Stimulated activated CD8-positive, alpha-beta memory T cell treated with anti-CD3 and anti-CD28 coated beads, Interleukin-2, amount 100 ng/mL, for 1 hour (primary cell): Measurements from ENCODE around the gene EHBP1.

Source experiments
- DNase-seq, 2 donors: peaks; one replicate each; pipeline ENCODE4 v3.0.0-alpha.2; 2020; ENCODE audit warnings: low read depth in 2 of 2

EHBP1 gene

GRCh38 chr2:62958206-62958605 lies 252.7 kb downstream of the EHBP1 start:
- DNase-seq: no peak

GRCh38 chr2:62964050-62964449 lies 258.5 kb downstream of the EHBP1 start:
- no peak for DNase-seq

- DNase-seq: no peak
Observed at GRCh38 chr2:62964671-62965070, 259.2 kb downstream of the EHBP1 start.

GRCh38 chr2:62966991-62967390 lies 261.5 kb downstream of the EHBP1 start:
- DNase-seq: no peak

GRCh38 chr2:62968168-62968567 lies 262.7 kb downstream of the EHBP1 start:
- no peak for DNase-seq

GRCh38 chr2:62968668-62969067 lies 263.2 kb downstream of the EHBP1 start:
- DNase-seq: no peak

- no peak for DNase-seq
Observed at GRCh38 chr2:62971936-62972335, 266.4 kb downstream of the EHBP1 start.

- no peak for DNase-seq
Observed at GRCh38 chr2:62972601-62973000, 267.1 kb downstream of the EHBP1 start.

GRCh38 chr2:62974999-62975398 lies 269.5 kb downstream of the EHBP1 start:
- DNase-seq: no peak

GRCh38 chr2:62991605-62992004 lies 286.1 kb downstream of the EHBP1 start:
- DNase-seq: no peak

GRCh38 chr2:62992561-62992960 lies 287.0 kb downstream of the EHBP1 start:
- DNase-seq: no peak

GRCh38 chr2:62994206-62994605 lies 288.7 kb downstream of the EHBP1 start:
- no peak for DNase-seq

GRCh38 chr2:62996534-62997186 lies 291.1 kb downstream of the EHBP1 start:
- DNase-seq: no peak

- no peak for DNase-seq
Observed at GRCh38 chr2:62998949-62999348, 293.4 kb downstream of the EHBP1 start.

- no peak for DNase-seq
Observed at GRCh38 chr2:62999905-63000304, 294.4 kb downstream of the EHBP1 start.

- DNase-seq: no peak
Observed at GRCh38 chr2:63000801-63001200, 295.3 kb downstream of the EHBP1 start.

GRCh38 chr2:63001576-63001975 lies 296.1 kb downstream of the EHBP1 start:
- DNase-seq: no peak

GRCh38 chr2:63003351-63003750 lies 297.8 kb downstream of the EHBP1 start:
- no peak for DNase-seq

GRCh38 chr2:63007813-63008458 lies 302.4 kb downstream of the EHBP1 start:
- no peak for DNase-seq

GRCh38 chr2:63008838-63009237 lies 303.3 kb downstream of the EHBP1 start:
- no peak for DNase-seq

GRCh38 chr2:63009490-63009889 lies 304.0 kb downstream of the EHBP1 start:
- DNase-seq: no peak

- DNase-seq: no peak
Observed at GRCh38 chr2:63012541-63012940, 307.0 kb downstream of the EHBP1 start.

GRCh38 chr2:63013438-63013837 lies 307.9 kb downstream of the EHBP1 start:
- no peak for DNase-seq

- DNase-seq: no peak
Observed at GRCh38 chr2:63015389-63015788, 309.9 kb downstream of the EHBP1 start.
